GM12891 (cell line): ENCODE data around the gene A4GNT.

Source experiments
- DNase-seq: peaks from one replicate; pipeline ENCODE4 v3.0.0; 2011; ENCODE audit warnings: low spot score; ENCODE audit not compliant: insufficient read length
- FAIRE-seq: peaks from 2 replicates; lab custom pipeline; 2011; peaks lifted over from hg19 to GRCh38; lab: Jason Lieb, UNC
- PAX5 ChIP-seq: IDR thresholded peaks from 2 replicates; pipeline ENCODE4 v1.6.1; 2011; ENCODE audit warnings: low read length, moderate library complexity, mild to moderate bottlenecking; ENCODE audit not compliant: insufficient read depth, severe bottlenecking
- POLR2A ChIP-seq: IDR thresholded peaks from 2 replicates; pipeline ENCODE4 v1.6.1; 2011; ENCODE audit warnings: low read depth, low read length, control low read depth
- POLR2AphosphoS5 ChIP-seq: IDR thresholded peaks from 2 replicates; pipeline ENCODE4 v1.6.1; 2011; ENCODE audit warnings: low read depth, low read length, control low read depth
- POU2F2 ChIP-seq: IDR thresholded peaks from 2 replicates; pipeline ENCODE4 v1.6.1; 2011; ENCODE audit warnings: low read depth, mild to moderate bottlenecking, control low read depth, low read length, moderate library complexity
- SPI1 ChIP-seq: IDR thresholded peaks from 2 replicates; pipeline ENCODE4 v1.6.1; 2011; ENCODE audit warnings: low read depth, low read length, control low read depth
- TAF1 ChIP-seq: IDR thresholded peaks from 2 replicates; pipeline ENCODE4 v1.6.1; 2011; ENCODE audit warnings: low read depth, low read length, control low read depth

Gene A4GNT

DNA sequence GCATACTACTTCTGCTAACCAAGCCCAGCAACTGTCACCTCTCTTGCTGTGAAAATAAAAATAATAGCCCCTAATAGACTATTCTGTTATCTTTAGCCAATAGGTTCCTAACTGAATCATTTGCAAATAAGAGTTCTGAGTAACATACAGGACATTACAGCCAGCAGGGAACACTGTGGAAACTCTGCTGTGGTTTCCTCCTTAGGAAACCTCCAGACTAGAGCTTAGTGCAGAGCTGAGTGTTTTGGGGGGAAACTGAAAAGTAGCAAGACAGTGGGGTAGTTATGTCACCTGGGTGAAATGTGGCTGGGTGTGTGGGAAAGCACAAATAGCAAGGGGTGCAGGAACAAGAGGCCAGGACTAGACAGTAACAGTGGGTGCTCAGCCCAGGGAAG is 49.2 kb downstream of the A4GNT start:
- TF ChIP-seq TAF1 (no peak), POLR2A (no peak), SPI1 (no peak), POLR2AphosphoS5 (no peak), POU2F2 (no peak), PAX5 (no peak)
- FAIRE-seq (no peak), DNase-seq (no peak)

DNA sequence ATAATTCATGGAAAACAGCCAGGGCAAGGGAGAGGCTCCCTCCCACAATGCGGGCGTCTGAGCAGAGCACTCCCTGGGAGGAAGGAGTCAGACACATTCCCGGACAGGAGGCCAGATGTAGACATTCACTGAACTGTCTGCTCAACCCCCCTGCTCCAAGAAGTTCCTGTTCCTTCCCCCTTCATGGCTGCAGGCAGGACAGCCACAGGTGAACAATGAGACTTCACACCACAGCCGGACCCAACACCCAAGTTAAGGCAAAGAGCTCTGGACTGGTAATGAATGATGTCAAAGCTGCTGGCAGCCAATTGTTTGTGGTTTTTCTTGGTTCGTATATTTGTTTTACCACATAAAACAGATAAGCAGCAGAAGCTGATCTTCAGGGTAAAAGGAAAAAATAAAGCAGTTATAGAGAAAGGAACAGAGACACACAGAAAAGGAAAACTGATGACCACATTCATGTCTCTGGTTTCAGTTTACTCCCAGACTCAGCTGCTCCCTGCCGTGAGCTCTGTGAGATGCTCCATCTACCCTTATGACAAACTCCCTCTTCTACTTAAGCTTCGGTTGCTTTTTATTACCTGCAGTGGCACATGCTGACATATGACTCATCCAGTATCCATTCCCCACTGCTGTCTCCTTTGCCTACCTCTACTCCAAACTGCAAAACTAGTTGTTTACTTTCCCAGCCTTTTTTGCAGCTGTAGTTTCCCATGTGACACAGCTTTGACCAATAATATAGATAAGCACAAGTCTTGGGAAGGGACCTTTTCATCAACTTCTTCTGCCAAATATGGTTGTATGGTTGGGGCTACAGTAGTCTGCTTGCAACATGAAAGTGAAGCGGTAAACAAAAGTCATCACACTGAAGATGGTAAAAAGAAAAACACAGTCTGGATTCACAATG is 49.9 kb downstream of the A4GNT start:
- FAIRE-seq, result peak; percentile 93
- no peak for TF ChIP-seq POLR2AphosphoS5
- no peak for TF ChIP-seq POU2F2
- no peak for TF ChIP-seq PAX5
- TF ChIP-seq TAF1, result no peak
- TF ChIP-seq POLR2A, result no peak
- TF ChIP-seq SPI1, result no peak
- DNase-seq, result no peak

- no peak for FAIRE-seq
- no peak for DNase-seq
- no peak for TF ChIP-seq SPI1
- no peak for TF ChIP-seq PAX5
- TF ChIP-seq POLR2AphosphoS5, result no peak
- no peak for TF ChIP-seq POU2F2
- TF ChIP-seq TAF1, result no peak
These were observed 50.7 kb downstream of the A4GNT start for GRCh38 chr3:138081371-138082084.

- DNase-seq (no peak), FAIRE-seq (no peak)
- TF ChIP-seq SPI1 (no peak), POLR2AphosphoS5 (no peak), POLR2A (no peak), PAX5 (no peak), TAF1 (no peak), POU2F2 (no peak)
These were observed 52.3 kb downstream of the A4GNT start for GRCh38 chr3:138079901-138080300.

GRCh38 chr3:138078901-138079344 is 53.3 kb downstream of the A4GNT start:
- TF ChIP-seq PAX5, result no peak
- TF ChIP-seq POLR2AphosphoS5, result no peak
- no peak for TF ChIP-seq POLR2A
- no peak for TF ChIP-seq TAF1
- no peak for TF ChIP-seq SPI1
- no peak for TF ChIP-seq POU2F2
- DNase-seq (no peak), FAIRE-seq (no peak)

GRCh38 chr3:138078096-138078495 is 54.1 kb downstream of the A4GNT start:
- DNase-seq (no peak), FAIRE-seq (no peak)
- TF ChIP-seq POLR2AphosphoS5 (no peak), SPI1 (no peak), POU2F2 (no peak)
